HG03045 (cell line): ENCODE data around the gene ITPR2.

Source experiments
- ATAC-seq: cut with Tn5 transposase; IDR thresholded peaks from one replicate; pipeline ENCODE4 v1.9.1; 2021; ENCODE audit warnings: mild to moderate bottlenecking, moderate library complexity; ENCODE audit not compliant: unreplicated experiment

ITPR2 gene

DNA sequence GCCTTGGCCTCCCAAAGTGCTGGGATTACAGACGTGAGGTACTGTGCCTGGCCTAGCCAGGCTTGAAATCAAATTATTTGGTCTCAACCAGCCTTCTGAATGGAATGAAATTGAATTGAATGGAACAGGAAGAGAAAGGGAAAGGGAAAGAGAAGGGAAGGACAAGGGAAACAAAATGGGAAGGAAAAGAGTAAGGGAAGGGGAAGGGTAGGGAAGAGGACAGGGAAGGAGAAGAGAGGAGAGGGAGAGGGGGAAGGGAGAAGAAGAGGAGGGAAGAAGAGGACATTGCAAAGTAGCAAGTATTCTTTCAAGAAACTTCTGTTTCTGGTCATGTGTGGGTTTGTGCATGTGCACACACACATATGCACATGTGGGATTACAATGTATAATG is 97.8 kb downstream of the ITPR2 start:
- ATAC-seq = no peak

DNA sequence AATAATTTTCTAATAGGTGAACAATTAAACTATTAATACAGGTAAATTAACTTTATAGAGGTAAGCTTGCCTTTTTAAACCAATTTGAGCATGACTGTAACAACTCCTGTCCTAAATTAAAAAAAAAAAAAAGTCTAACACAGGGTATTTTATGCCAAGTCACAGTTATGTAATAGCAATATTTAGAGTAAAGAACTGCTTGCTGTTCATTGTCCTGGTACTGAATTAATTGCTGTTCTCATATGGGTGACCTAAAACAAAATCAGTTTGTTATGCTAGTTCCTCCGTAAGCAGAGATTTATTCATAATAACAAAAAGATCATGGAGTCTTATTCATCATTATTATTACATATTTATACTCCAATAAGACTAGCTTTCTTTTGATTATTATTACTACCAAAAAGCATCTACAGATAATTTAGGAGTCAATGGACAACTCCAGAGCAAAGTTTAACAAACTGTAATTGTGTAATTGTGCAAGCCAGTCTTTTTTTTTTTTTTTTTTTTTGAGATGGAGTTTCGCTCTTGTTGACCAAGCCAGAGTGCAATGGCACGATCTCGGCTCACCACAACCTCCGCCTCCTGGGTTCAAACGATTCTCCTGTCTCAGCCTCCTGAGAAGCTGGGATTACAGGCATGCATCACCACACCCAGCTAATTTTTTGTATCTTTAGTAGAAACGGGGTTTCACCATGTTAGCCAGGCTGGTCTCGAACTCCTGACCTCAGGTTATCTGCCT is 98.3 kb downstream of the ITPR2 start:
- ATAC-seq = no peak

DNA sequence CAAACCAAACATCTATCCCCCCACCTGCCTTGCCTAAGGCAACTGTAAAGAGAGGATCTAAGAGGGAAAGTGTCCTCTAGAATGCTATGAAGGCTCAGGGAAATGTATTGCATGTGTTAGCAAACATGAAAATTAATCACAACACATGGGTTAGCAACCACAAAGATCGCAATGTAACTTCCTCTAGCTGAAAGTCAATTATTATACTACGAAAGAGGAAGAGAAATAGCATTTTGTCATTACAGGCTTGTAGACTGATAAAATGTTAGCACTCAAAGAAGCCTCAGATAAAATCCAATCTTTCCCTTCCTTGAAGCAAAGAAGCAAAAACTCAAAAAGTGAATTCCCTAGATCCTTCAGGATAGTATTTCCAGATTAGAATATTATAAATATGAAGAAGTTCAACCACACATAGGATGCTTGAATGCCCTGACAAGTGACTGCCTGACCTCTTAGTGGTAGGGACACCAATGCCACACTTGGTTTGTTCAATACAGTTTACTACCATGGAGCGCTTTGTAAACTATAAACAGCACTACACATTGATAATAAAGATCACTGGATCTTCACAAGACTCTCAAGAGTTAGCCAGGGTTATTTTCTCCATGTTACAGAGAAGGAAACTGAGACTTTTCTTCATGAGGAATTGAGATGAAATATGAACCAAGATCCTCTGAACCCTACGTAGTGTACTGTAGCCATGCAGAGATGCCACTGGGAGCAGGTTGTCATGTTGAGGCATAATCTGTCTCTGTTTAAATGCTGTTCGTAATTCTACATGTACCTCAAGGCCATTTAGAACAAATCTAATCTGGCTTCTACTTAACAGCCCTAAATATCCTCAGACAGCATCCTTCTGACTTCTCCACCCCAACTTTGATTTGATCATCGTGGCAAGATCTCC is 100.7 kb downstream of the ITPR2 start:
- ATAC-seq = no peak

- ATAC-seq = no peak
Observed at GRCh38 chr12:26730481-26731350, 102.3 kb downstream of the ITPR2 start.

- ATAC-seq = peak; percentile 54
Observed at GRCh38 chr12:26729137-26729671, 103.8 kb downstream of the ITPR2 start.

DNA sequence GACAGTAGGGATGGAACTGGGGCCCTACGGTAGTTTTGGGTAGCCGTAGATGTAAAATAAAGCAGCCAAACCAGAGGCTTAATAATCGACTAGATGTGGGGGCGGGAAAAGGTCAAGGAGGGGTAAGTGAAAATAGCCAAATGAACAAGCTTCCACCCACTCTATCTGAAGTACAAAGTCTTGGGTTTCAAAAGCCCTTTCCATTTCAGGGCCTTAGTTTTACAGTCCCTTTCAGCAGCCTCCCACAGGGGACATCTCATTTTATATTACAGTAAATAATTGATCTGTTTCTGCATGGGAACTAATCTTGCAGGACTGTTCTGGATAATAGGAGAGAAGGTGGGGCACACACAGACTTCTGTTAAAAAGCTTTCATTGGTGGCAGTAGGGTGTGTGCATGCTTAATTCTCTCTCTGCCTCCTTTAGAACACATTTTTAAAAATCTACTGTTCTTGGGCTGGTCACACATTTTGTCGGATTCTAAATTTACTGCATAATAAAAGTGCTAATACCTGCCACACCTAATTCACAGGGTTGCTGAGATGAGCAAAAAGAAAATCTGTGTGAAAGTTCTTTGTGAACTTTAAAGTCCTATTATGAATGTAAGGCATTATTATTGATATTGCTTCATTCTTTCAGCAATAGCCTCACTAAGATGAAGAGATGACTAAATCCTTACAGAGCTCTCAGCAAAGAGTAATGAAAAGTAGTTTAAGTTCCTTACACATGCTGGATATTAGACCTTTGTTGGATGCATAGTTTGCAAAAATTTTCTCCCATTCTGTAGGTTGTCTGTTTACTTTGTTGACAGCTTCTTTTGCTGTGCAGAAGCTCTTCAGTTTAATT is 104.6 kb downstream of the ITPR2 start:
- ATAC-seq = peak; percentile 44

DNA sequence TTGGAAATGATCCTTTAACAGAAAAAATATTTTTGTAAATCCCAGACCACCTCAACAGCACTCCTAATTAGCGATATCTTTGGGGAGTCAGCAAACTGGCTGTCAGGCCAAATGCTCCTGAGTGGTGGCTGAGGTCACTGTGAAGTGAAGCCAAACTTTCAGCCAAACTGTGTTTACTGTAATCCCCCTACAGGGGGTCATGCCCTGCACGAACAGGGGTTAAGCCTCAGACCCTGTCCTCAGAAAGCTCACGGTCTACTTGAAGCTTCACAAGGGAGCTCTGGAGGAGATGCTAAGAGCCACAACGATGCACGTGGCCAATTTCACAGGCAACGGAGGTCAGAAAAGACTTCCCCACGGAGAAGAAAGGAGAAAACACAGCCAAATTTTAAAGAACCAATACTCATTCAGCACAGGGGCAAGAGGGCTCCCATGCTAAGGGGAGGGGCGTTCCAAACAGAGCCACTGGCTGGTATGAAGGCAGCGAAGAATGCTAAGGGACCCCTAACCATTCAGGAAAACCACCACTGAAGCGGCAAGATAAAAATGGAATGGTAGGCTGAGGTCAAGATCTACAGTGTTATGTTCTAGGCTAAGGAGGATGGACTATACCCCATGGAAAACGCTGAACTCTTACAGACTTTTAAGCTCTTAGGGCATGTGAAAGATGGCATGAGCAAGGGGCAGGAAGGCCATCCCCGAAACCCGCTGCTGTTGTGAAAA is 105.4 kb downstream of the ITPR2 start:
- no peak for ATAC-seq

GRCh38 chr12:26726956-26727355 is 106.0 kb downstream of the ITPR2 start:
- ATAC-seq = no peak

- ATAC-seq = no peak
Observed at GRCh38 chr12:26725276-26725916, 107.6 kb downstream of the ITPR2 start.

DNA sequence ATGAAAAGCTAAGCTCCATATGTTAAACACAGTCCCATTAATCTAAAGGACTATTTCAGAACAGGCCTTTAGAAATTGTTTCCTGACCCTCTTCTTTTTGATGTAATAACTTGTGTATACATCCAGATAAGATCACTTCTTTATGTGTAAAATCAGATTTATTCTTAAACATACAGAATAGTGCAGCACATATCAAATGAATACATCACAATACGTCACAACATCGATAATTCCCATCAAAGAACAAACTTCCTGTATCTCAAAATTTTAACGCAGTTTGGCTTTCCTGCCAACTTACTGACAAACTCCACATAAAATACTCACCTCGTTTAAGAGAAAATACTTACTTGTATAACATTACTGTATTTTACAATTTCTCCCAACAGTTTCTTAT is 108.7 kb downstream of the ITPR2 start:
- no peak for ATAC-seq

DNA sequence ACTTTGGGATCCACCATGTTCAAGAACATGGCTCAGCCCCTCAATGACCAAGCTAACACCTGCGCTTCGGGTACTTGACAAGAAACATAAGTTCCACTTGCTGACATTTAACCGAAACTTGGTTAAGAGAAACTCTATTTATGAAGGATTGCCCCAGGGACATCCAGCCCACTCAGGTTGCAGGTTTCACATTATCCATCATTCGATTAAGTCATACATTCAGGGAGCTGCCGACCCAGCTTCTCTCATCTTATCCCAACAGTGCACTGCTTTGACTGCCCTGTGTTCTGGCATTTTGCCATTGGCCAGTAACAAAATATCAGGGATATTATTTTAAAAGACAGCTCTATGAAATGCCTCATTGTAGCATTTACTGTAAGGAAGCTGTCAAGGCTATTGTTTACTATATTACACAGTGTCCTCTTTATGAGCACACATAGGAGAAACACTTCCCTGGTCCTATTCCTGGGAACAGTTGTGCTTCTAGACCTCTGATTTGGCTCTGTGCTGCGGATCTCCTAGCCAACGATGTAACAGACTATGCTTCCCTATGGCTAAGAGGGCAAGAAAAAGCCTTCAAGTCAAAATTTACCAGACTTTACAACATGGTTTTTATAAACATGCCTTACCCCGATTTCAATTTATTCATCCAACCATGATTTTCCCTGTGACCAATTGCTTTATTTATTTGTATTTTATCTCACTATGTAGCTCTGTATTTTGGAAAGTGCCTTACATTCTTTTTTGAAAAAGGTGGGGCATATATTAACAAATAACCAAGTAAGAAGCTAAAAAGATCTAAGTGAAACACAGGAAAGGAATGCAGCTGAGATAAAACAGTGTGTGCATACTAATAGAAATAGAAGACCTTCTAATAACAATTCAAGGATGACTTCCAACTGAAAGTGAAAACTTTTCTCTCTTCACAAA is 109.3 kb downstream of the ITPR2 start:
- ATAC-seq = no peak

GRCh38 chr12:26721800-26722199 is 111.2 kb downstream of the ITPR2 start:
- no peak for ATAC-seq

GRCh38 chr12:26719852-26720251 is 113.1 kb downstream of the ITPR2 start:
- ATAC-seq = no peak

- no peak for ATAC-seq
Observed at GRCh38 chr12:26717757-26718156, 115.2 kb downstream of the ITPR2 start.

GRCh38 chr12:26715232-26715631 is 117.8 kb downstream of the ITPR2 start:
- no peak for ATAC-seq

GRCh38 chr12:26713885-26714383 is 119.1 kb downstream of the ITPR2 start:
- ATAC-seq = peak; percentile 78

GRCh38 chr12:26712892-26713291 is 120.1 kb downstream of the ITPR2 start:
- ATAC-seq = no peak

DNA sequence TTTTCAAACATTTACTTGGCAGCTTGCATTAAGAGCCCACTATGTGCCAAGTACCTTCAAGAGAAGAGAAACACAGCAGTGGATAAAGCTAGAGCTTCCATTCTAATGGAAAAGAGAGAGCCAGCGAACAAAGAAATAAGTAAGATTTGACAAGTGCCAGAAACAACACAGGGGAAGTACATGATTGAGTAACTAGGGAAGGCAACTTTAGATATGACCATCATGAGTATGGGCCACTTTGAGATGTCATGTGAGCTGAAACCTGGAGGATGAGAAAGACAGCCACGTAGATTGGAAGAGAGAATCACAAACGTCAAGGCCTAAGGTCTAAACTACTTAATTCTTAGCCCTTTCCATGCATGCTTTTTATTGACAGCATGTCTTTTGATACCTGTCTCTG is 121.4 kb downstream of the ITPR2 start:
- no peak for ATAC-seq
